ENCODE data around the gene PLCB1. TPM values are rescaled to one million over a fixed set of nuclear protein-coding genes. Genes with fewer than 3 reads are reported as not detected.

PLCB1 gene
- total RNA-seq, 1 experiment from 2014 or later: 11.3 TPM

- TF ChIP-seq CDX4 (CRISPR knock-in tag; IDR thresholded peaks at IDR 0.05; ENCODE audit: borderline replicate concordance): no peak
Measured at GRCh38 chr20:8291200-8291599, 159.1 kb downstream of the PLCB1 start (continued).

DNA sequence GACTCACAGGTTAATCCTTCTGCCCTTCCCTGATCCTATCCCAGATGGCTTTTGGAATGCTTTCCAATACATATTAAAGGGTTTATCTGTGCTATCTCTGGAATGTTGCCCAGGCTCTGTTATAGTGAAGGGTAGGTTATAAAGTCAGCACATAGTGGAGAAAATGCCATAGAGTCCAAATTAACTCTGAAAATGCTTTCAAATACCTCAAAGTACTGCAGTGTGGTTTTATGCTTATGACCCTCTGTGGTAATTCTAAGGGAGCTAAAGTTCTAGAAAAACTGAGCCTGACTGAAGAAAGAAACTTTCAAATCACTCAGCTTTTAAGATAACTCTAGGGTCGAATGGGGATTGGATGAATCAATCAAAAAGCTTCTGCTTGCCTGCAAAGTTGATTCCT is 159.8 kb downstream of the PLCB1 start:
- ATAC-seq: no peak
- Mint-ChIP-seq H3K9me3 (no peaks in the 10 kb centered on the region), H3K4me3 (no peak overlapping the region), H3K27ac (no peak overlapping the region), H3K4me1 (no peaks in the 10 kb centered on the region), H3K36me3 (no peaks in the 10 kb centered on the region), H3K27me3 (ENCODE audit: low read depth) (no peaks in the 10 kb centered on the region)
- DNase-seq (ENCODE audit: low spot score): no peak
- ChIA-PET POLR2A (no interaction called here), CTCF (no interaction called here)
- no peak for TF ChIP-seq RORB (CRISPR knock-in tag; IDR thresholded peaks at IDR 0.05)
- TF ChIP-seq PRRX2 (CRISPR knock-in tag; IDR thresholded peaks at IDR 0.05): no peak
- TF ChIP-seq ZBTB21 (CRISPR knock-in tag; IDR thresholded peaks at IDR 0.05; ENCODE audit: borderline replicate concordance): no peak
- TF ChIP-seq NFATC4 (CRISPR knock-in tag; IDR thresholded peaks at IDR 0.05): no peak
- no peak for TF ChIP-seq ZNF138 (CRISPR knock-in tag; conservative IDR thresholded peaks at IDR 0.05)
- TF ChIP-seq JUN (CRISPR knock-in tag; IDR thresholded peaks at IDR 0.05): no peak
- no peak for TF ChIP-seq HMGXB4 (CRISPR knock-in tag; IDR thresholded peaks at IDR 0.05)
- no peak for TF ChIP-seq E2F1 (CRISPR knock-in tag; IDR thresholded peaks at IDR 0.05)
- no peak for TF ChIP-seq TCF7 (CRISPR knock-in tag; IDR thresholded peaks at IDR 0.05; ENCODE audit: low read depth)
- no peak for TF ChIP-seq TEAD1 (CRISPR knock-in tag; IDR thresholded peaks at IDR 0.05)
- no peak for TF ChIP-seq GTF2I (CRISPR knock-in tag; conservative IDR thresholded peaks at IDR 0.05)
- TF ChIP-seq USF1 (CRISPR knock-in tag; IDR thresholded peaks at IDR 0.05): no peak
- no peak for TF ChIP-seq NR3C1 (CRISPR knock-in tag; conservative IDR thresholded peaks at IDR 0.05; ENCODE audit: low read depth)
- no peak for TF ChIP-seq ETV6 (CRISPR knock-in tag; IDR thresholded peaks at IDR 0.05)

DNA sequence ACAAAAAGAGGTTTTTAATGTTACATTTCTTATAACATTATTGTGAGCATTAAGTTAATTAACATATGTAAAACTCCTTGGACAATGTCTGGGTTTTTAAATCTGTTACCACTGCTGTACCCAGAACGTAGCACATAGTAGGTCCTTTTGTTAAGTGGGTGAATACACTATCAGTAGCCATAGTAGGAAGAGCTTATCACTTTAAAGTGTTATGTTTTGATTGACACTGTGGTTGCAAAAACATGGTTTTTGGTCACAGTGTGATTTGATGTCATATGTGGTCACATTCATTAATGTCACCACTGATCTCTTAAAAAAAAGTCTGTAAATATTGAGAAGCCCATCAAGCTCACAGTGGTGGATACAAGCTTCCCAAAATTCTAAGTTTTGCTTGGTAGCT is 160.7 kb downstream of the PLCB1 start:
- ChIA-PET CTCF (interaction anchor here (0.6 kb wide), 1 partner anchor 89 kb away, joined by 3 read pairs; no protein-coding TSS in a partner anchor), POLR2A (no interaction called here)
- no peak overlapping the region for H3K4me3 Mint-ChIP-seq
- DNase-seq (ENCODE audit: low spot score) (no peak), ATAC-seq (no peak)
- H3K4me1 Mint-ChIP-seq: no peaks in the 10 kb centered on the region
- no peaks in the 10 kb centered on the region for H3K36me3 Mint-ChIP-seq
- H3K27me3 Mint-ChIP-seq (ENCODE audit: low read depth): no peaks in the 10 kb centered on the region
- no peaks in the 10 kb centered on the region for H3K9me3 Mint-ChIP-seq
- H3K27ac Mint-ChIP-seq: no peak overlapping the region
- TF ChIP-seq, protein P1, sequence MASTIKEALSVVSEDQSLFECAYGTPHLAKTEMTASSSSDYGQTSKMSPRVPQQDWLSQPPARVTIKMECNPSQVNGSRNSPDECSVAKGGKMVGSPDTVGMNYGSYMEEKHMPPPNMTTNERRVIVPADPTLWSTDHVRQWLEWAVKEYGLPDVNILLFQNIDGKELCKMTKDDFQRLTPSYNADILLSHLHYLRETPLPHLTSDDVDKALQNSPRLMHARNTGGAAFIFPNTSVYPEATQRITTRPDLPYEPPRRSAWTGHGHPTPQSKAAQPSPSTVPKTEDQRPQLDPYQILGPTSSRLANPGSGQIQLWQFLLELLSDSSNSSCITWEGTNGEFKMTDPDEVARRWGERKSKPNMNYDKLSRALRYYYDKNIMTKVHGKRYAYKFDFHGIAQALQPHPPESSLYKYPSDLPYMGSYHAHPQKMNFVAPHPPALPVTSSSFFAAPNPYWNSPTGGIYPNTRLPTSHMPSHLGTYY (CRISPR knock-in tag; IDR thresholded peaks at IDR 0.05): no peak
- TF ChIP-seq SMAD3 (CRISPR knock-in tag; IDR thresholded peaks at IDR 0.05; ENCODE audit: borderline replicate concordance): no peak
- TF ChIP-seq, protein P2, sequence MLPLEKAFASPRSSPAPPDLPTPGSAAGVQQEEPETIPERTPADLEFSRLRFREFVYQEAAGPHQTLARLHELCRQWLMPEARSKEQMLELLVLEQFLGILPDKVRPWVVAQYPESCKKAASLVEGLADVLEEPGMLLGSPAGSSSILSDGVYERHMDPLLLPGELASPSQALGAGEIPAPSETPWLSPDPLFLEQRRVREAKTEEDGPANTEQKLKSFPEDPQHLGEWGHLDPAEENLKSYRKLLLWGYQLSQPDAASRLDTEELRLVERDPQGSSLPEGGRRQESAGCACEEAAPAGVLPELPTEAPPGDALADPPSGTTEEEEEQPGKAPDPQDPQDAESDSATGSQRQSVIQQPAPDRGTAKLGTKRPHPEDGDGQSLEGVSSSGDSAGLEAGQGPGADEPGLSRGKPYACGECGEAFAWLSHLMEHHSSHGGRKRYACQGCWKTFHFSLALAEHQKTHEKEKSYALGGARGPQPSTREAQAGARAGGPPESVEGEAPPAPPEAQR (CRISPR knock-in tag; IDR thresholded peaks at IDR 0.05): no peak
- TF ChIP-seq PRDM15 (CRISPR knock-in tag; IDR thresholded peaks at IDR 0.05): no peak
- no peak for TF ChIP-seq TEAD4 (CRISPR knock-in tag; IDR thresholded peaks at IDR 0.05)
- no peak for TF ChIP-seq E2F5 (CRISPR knock-in tag; IDR thresholded peaks at IDR 0.05)
- no peak for TF ChIP-seq SP1 (CRISPR knock-in tag; conservative IDR thresholded peaks at IDR 0.05)
- TF ChIP-seq GTF2I (CRISPR knock-in tag; conservative IDR thresholded peaks at IDR 0.05): no peak
- TF ChIP-seq CREM (CRISPR knock-in tag; IDR thresholded peaks at IDR 0.05): no peak
- no peak for TF ChIP-seq ZNF232 (CRISPR knock-in tag; IDR thresholded peaks at IDR 0.05)
- no peak for TF ChIP-seq ATF1 (CRISPR knock-in tag; IDR thresholded peaks at IDR 0.05)

Measured in WTC11 (cell line).